AG09309 (cell line): ENCODE measurements around the gene GINS1.
A peak's percentile ranks its signal among the peaks of the same experiment; 100 is the strongest.

Source experiments
- DNase-seq: peaks from one replicate; pipeline ENCODE4 v3.0.0-alpha.2; 2010; ENCODE audit warnings: low read depth
- H3K4me3 ChIP-seq: 2 replicates; pipeline ENCODE4 v1.5.1; 2011; ENCODE audit warnings: mild to moderate bottlenecking, low read depth, low read length, moderate library complexity; ENCODE audit not compliant: control insufficient read depth
- TF ChIP-seq, protein P1 (sequence below): IDR thresholded peaks from 2 replicates; pipeline ENCODE4 v1.5.1; 2011; ENCODE audit warnings: mild to moderate bottlenecking, low read depth, low read length, inconsistent platforms; ENCODE audit not compliant: insufficient read depth, control insufficient read depth; ENCODE audit errors: missing control alignments

The GINS1 gene

DNA sequence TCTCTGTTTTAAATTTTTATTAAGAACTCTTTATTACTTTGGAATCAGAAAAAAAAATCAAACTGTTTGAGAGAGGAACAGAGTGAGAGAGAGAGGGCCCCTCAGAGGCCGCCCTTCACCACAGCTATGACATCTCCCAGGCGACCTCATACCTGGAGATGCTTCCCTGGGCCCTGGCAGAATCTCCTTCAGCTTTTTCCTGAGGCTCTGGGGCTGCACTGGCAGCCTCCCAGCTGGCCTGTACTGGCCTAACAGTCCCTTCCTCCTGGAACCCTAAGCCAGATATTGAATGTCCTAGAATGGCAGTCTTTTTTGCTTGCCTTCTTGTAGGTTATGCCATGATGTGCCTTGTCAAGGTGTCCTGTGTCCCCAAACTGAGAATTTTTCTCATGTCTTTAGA is 30.6 kb upstream of the GINS1 start:
- TF ChIP-seq, protein P1, sequence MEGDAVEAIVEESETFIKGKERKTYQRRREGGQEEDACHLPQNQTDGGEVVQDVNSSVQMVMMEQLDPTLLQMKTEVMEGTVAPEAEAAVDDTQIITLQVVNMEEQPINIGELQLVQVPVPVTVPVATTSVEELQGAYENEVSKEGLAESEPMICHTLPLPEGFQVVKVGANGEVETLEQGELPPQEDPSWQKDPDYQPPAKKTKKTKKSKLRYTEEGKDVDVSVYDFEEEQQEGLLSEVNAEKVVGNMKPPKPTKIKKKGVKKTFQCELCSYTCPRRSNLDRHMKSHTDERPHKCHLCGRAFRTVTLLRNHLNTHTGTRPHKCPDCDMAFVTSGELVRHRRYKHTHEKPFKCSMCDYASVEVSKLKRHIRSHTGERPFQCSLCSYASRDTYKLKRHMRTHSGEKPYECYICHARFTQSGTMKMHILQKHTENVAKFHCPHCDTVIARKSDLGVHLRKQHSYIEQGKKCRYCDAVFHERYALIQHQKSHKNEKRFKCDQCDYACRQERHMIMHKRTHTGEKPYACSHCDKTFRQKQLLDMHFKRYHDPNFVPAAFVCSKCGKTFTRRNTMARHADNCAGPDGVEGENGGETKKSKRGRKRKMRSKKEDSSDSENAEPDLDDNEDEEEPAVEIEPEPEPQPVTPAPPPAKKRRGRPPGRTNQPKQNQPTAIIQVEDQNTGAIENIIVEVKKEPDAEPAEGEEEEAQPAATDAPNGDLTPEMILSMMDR: no peak
- H3K4me3 ChIP-seq: no peak overlapping the region
- no peak for DNase-seq

DNA sequence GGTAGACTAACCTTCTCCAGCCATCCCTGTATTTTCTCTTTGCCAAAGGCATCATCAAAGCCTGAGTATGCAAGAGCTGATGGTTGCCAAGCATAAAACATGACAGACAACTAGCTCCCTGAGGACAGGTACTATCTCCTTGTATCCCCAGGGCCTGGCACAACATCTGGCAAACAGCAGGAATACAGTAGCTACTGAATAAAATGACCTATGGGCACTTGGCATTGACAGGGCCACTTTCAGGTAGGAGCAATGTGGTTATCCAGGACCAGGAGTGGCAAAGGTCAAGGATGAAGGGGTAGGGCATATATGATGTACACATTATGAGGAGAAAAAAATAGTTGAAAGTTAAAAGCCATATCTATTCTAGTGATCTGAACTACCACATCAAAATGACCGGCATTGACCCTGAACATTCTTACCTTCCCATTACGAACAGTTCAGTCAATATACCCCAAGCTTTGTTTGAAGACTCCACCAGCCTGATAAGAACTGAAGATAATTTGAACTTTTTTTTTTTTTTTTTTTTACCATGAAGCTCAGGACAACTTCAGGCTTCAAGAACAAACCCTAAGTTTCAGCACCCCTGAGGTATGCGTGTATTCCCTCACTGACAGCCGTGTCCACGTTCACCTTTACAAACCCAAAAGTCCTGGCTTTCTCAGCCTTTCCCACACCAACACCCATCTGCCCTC is 29.1 kb upstream of the GINS1 start:
- DNase-seq: no peak
- TF ChIP-seq, protein P1: no peak
- no peak overlapping the region for H3K4me3 ChIP-seq

DNA sequence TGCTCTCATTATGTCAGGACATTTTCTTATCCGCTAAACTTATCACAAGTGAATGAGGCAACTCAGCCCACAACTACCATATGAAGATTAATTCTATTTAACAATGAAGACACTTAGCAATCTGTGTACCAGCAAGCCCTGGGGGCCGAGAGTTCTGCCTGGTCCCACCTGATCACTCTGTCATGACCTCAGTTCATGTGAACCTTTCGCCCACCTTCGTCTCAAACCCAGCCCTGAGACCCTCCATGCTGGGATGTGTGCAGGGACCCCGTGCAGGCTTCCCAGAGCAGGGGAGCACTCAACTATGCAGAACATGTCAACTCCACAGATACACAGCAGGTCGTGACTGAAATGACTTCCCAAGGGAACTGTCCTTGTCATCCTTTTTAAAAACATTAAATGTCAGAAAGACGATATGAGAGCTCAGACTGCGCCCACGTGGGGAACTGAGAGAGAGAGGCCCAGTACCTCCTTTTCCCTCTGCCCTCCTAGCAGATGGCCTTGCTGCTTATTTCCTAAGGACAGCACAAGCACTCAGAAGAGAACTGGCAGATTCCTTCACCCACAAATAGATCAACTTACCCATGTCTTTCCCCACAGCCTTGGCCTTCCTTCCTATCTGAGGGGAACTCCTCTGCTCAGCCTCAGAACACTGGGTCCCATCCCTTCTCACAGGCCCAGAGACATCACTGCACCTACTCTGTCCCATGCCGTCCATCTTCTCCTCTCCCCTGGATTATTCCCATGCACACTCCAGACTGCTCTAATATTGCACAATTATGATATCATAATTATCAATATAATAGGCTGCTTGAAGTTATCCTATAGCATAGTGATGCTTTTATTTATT is 28.4 kb upstream of the GINS1 start:
- DNase-seq: no peak
- H3K4me3 ChIP-seq: no peak overlapping the region
- TF ChIP-seq, protein P1: no peak

DNA sequence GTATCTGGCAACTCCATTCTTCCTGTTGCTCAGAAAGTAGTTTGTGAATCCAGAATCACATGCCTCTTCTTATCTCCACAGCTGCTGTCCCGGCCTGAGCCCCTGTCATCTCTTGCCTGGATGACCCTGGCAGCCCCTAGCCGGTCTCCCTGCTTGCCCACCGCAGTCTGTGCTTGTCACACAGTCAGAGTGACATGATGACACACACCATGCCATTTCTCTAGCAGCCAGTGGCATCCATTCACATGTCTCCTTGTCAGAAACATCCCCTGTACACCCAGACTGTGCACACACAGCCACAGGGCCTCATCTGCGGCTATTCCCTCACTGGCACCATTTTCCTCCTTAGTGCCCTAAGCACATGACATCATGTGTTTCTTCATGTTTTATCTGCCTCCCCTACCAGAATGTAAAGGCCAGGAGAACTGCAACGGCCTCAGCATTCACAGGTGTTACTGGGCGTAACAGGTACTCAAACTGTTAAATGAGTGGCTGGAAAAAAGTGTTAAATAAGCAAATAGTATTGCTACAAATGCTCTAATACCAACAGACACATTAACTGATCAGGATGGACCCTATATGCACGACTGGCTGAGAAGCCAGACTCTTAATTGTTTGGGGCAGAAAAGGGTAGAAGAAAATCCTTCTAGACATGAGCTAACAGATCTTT is 26.4 kb upstream of the GINS1 start:
- DNase-seq: no peak
- H3K4me3 ChIP-seq: no peak overlapping the region
- TF ChIP-seq, protein P1: no peak

DNA sequence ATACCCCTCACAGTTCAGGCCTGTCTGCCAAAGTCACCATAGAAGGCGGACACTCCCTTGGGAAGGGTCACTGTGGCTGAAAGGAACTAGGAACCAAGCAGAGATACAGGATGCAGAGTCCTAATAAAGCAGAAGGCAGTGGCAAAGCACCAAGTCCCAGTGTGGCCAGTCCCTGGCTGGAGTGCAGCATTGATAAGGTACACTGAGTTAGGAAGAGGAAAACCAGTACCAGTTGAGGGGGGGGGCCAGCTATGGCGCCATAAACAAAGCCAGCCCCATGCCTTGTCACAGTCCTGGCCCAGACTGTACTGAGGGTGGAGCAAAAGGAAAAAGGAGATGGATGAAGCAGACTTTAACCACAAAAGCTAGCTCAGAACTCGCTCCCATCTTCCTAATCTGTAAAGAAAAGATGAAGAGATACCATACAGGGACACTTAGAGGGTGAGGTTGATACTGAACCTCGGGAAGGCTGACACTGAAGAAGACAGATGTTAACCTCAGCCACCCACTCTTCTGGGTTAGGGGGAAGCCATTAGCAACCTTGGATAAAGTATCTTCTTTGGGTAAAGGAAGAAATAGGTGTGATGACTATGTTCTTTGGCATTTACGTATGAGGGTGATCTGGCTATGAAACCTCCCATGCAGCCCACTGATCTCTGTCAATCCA is 24.6 kb upstream of the GINS1 start:
- TF ChIP-seq, protein P1: no peak
- no peak overlapping the region for H3K4me3 ChIP-seq
- no peak for DNase-seq

DNA sequence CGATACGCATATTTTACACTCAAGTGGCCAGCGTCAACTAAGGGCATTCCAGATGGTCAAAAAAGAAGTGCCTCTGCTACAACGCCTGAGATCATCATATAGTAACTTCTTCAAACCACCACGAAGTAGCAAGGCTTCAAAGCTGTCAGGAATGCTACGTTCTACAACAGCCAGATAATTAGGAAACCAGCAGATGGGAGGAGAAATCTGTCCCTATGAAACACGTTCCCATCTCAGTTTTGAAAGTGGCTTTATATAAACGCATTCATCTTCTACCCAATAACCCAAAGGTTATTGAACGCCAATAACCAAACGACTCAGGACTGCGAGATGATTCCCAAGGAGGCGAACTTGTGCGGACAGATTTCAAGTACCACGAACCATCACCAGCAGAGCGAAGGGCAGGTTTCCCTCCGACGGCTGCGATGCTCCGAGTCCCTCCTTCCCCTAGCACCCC is 18.0 kb upstream of the GINS1 start:
- no peak for DNase-seq
- TF ChIP-seq, protein P1: no peak
- peak overlapping the region; percentile 88 for H3K4me3 ChIP-seq
